ENCODE data around the gene DYRK1B. TPM values are rescaled to one million over a fixed set of nuclear protein-coding genes. Genes with fewer than 3 reads are reported as not detected.
A peak's percentile ranks its signal among the peaks of the same experiment; 100 is the strongest.

The DYRK1B gene
- polyA plus RNA-seq, 2 of the 4 experiments (the other 2 are of a cell fraction): 13.8 to 18.6 TPM

GRCh38 chr19:39852882-39853281 lies 18.9 kb upstream of the DYRK1B start:
- POLR2A ChIA-PET: interaction anchor here (0.7 kb wide), 1 partner anchor 417 kb away, joined by 3 read pairs; the partner anchor contains the start of gene RPS16
- no peak for DNase-seq (ENCODE audit: low read depth in 1 of 2, low spot score in 1 of 2)
- no peak for FAIRE-seq
- no peak overlapping the region for H3K4me2 ChIP-seq
- CTCF ChIA-PET: interaction anchor here (5.9 kb wide), 1 partner anchor 8 kb away, joined by 44 read pairs; the partner anchor contains the start of gene FBL
- no peak overlapping the region for H3K4me3 ChIP-seq
- no peak for TF ChIP-seq ZNF302 (CRISPR knock-in tag; IDR thresholded peaks at IDR 0.05)
- no peak for TF ChIP-seq TFCP2L1 (CRISPR knock-in tag; IDR thresholded peaks at IDR 0.05)
- no peak for TF ChIP-seq JUNB (IDR thresholded peaks at IDR 0.05)
- no peak for ATAC-seq
- H3K4me1 ChIP-seq: peaks cover 9% of the 10 kb centered on the region
- H3K27ac ChIP-seq: no peak overlapping the region
- H3K9me3 ChIP-seq: no peaks in the 10 kb centered on the region
- WGBS (ENCODE audit: missing lambda C conversion rate): 89% methylated on average over 7 of the region's 7 CpGs

DNA sequence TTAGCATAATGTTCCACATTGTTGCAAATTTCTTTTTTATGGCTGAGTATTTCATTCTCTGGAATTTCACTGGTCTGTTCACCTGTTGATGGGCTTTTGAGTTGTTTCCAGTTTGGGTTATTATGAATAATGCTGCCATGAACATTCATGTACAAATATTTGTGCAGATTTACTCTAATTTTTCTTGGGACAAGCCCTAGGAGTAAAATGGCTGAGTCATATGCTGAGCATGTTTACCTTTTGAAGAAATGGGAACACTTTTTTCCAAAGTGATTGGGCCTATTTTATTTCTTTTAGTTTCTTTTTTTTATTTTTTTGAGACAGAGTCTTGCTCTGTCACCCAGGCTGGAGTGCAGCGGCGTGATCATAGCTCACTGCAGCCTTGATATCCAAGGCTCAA lies 16.9 kb upstream of the DYRK1B start:
- no peak for DNase-seq (ENCODE audit: low read depth in 1 of 2, low spot score in 1 of 2)
- H3K4me2 ChIP-seq: peak overlapping the region; percentile 32
- no peak for ATAC-seq
- ChIA-PET POLR2A (no interaction called here), CTCF (interaction anchor here (0.9 to 2.2 kb wide), 2 partner anchors 58 to 120 kb away, joined by 4 to 10 read pairs; partner anchors contain the start of gene PSMC4)
- H3K4me3 ChIP-seq: no peak overlapping the region
- peak; percentile 56 for TF ChIP-seq MAFK (IDR thresholded peaks at IDR 0.05; ENCODE audit: partially characterized antibody)
- TF ChIP-seq EHF (CRISPR knock-in tag; IDR thresholded peaks at IDR 0.05): no peak
- no peak for TF ChIP-seq HEYL (CRISPR knock-in tag; IDR thresholded peaks at IDR 0.05)
- no peak for TF ChIP-seq FOSL2 (IDR thresholded peaks at IDR 0.05)
- TF ChIP-seq FOSL2 (CRISPR knock-in tag; IDR thresholded peaks at IDR 0.05): peak; percentile 28; the same call in 1 of the 2 replicates
- TF ChIP-seq NFE2L2 (conservative IDR thresholded peaks at IDR 0.05; ENCODE audit: low read length): 0 out of 2 replicates have a peak, but pooled peaks have one; percentile 31
- peaks cover 16% of the 10 kb centered on the region for H3K4me1 ChIP-seq
- H3K27ac ChIP-seq: peak overlapping the region in 1 of 2 experiments; percentile 45; a peak in 3 of 6 replicates
- 85% methylated on average over 2 of the region's 2 CpGs for WGBS (ENCODE audit: missing lambda C conversion rate)
- no peak for FAIRE-seq
- H3K9me3 ChIP-seq: no peaks in the 10 kb centered on the region

DNA sequence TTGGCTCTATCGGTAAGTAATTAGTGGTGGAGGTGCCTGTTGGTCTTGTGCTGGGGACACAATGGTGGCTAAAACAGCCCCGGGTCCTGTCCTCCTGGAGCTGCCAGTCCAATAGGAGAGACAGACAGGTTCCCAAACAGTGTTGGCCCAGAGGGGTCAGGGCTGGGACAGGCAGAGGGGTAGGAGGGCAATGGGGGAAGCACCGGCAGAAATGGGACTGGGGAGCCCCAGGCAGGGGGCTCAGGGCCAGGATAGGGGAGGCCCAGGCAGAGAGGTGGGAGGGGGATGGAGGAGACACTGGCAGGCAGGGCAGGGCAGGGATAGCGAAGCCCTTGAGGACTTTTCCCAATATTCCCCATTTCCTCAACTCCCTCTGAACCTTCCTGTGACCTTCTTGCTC lies 14.4 kb upstream of the DYRK1B start:
- no peak overlapping the region for H3K4me2 ChIP-seq
- H3K9me3 ChIP-seq: no peaks in the 10 kb centered on the region
- FAIRE-seq (no peak), ATAC-seq (no peak), DNase-seq (ENCODE audit: low read depth in 1 of 2, low spot score in 1 of 2) (no peak)
- H3K4me3 ChIP-seq: no peak overlapping the region
- ChIA-PET POLR2A (interaction anchor here (1.1 to 6.4 kb wide), 2 partner anchors 15 to 122 kb away, joined by 4 to 97 read pairs; partner anchors contain the start of genes DYRK1B and PSMC4), CTCF (interaction anchor here (0.8 to 11.1 kb wide), 4 partner anchors 21 to 121 kb away, joined by 3 to 137 read pairs (median 6); partner anchors contain the start of gene PSMC4)
- H3K27ac ChIP-seq: no peak overlapping the region
- H3K4me1 ChIP-seq: peaks cover 33% of the 10 kb centered on the region
- TF ChIP-seq ESRRA (IDR thresholded peaks at IDR 0.05; ENCODE audit: borderline replicate concordance, low read length): no peak
- TF ChIP-seq ZC3H11A (IDR thresholded peaks at IDR 0.05): no peak
- TF ChIP-seq, protein P1, sequence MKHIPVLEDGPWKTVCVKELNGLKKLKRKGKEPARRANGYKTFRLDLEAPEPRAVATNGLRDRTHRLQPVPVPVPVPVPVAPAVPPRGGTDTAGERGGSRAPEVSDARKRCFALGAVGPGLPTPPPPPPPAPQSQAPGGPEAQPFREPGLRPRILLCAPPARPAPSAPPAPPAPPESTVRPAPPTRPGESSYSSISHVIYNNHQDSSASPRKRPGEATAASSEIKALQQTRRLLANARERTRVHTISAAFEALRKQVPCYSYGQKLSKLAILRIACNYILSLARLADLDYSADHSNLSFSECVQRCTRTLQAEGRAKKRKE (CRISPR knock-in tag; IDR thresholded peaks at IDR 0.05; ENCODE audit: low read depth): no peak
- no peak for TF ChIP-seq ZNF302 (CRISPR knock-in tag; IDR thresholded peaks at IDR 0.05)
- TF ChIP-seq FOSL2 (IDR thresholded peaks at IDR 0.05): no peak
- no peak for TF ChIP-seq FOSL2 (CRISPR knock-in tag; IDR thresholded peaks at IDR 0.05)
- TF ChIP-seq, protein P2, sequence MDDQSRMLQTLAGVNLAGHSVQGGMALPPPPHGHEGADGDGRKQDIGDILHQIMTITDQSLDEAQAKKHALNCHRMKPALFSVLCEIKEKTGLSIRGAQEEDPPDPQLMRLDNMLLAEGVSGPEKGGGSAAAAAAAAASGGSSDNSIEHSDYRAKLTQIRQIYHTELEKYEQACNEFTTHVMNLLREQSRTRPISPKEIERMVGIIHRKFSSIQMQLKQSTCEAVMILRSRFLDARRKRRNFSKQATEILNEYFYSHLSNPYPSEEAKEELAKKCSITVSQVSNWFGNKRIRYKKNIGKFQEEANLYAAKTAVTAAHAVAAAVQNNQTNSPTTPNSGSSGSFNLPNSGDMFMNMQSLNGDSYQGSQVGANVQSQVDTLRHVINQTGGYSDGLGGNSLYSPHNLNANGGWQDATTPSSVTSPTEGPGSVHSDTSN (IDR thresholded peaks at IDR 0.05): no peak
- TF ChIP-seq TFCP2L1 (CRISPR knock-in tag; IDR thresholded peaks at IDR 0.05): no peak
- TF ChIP-seq REST (IDR thresholded peaks at IDR 0.05): no peak
- 83% methylated on average over 4 of the region's 4 CpGs for WGBS (ENCODE audit: missing lambda C conversion rate)
